ENCODE results near the gene LAMB2.
A peak's percentile ranks its signal among the peaks of the same experiment; 100 is the strongest.

Gene LAMB2

GRCh38 chr3:49120096-49120437 lies 12.8 kb downstream of the LAMB2 start:
- no peak for DNase-seq

GRCh38 chr3:49119439-49119838 lies 13.4 kb downstream of the LAMB2 start:
- DNase-seq = no peak

GRCh38 chr3:49119036-49119435 lies 13.8 kb downstream of the LAMB2 start:
- DNase-seq = no peak

GRCh38 chr3:49112262-49112661 lies 20.6 kb downstream of the LAMB2 start:
- DNase-seq = no peak

- DNase-seq = no peak
Observed at GRCh38 chr3:49111347-49111746, 21.5 kb downstream of the LAMB2 start.

- DNase-seq = no peak
Observed at GRCh38 chr3:49110780-49111179, 22.1 kb downstream of the LAMB2 start.

DNA sequence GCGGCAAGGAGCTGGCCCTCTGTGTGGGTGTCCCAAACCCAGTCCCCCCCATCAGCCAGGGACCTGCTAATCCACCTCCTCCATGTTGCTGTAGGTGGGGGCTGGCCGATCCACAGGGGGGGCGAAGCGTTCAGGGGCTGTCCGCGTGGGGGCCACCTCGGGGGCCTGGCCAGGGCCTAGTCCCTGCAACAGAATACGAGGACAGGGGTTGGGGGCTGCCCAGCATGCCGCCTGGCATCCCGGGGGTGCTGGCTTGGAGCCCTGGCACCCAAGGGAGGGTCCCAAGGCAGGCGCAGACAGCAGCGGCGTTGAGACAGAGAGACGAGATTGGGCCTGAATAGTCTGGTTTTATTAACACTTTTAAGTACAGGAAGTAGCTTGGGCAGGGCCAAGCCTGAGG lies 24.5 kb downstream of the LAMB2 start:
- no peak for DNase-seq

DNA sequence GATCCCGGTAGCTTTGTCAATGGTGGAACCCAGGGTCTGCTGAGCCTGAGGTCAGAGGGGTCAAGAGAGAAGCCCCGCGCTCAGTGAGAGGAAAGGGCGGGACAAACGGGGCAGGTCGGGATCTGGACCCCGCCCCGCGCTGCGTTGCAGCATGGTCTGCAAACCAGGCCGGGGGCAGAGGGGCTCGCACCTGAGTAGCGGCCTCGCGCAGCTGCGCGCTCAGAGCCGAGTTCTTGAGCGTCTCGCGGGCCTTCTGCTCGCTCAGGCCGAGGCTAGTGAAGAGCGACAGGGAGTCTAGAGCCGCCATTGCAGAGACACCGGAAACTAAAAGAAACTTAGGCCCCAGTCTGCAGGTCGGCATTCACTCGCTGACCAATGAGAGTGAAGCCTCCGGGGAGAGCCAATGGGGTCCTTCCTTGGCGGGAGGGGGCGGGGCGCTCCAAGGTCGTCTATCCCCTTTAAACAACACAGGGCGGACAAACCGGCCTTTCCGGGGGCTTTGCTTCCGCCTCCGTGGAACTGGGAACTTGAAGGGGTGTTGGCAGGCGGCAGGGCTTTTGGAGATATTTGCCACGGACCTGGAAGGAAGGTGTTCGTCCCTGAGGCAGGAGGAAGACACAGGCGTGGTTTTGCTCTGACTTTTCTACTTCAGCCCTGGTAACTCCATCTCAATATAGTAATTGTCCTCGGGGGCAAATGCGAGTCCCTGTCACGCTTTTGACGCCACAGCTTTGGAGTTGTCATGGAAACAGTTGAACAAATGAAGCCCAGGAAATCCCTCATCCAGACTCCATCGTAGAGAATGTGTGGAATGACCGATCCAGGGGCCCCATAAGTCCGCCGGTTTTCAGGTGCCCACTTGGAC lies 28.2 kb downstream of the LAMB2 start, which contains the start of gene QARS1:
QARS1 (minus strand) TSS at position 331 of the 865 bp plus-strand sequence; CDS start at position 307, 24 bp downstream.
- peak; percentile 55 for DNase-seq

DNA sequence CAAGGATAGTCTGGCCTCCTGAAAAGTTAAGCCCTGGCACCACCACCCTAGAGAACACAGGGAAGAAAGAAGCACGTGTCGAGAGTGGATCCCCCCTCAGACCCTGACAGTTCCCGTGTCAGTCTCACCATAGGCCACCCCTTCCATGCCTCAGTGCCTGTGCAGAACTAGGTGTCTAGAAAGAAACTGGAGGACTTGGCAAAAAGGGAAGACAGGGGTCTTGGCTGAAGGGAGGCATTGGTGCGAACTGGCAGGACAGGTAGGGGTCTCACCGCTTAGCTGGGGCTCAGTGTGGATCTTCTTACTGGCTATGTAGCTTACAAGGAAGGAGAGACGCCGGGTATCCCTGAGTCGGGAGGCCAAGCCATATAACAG lies 28.8 kb downstream of the LAMB2 start:
- DNase-seq = no peak

GRCh38 chr3:49100046-49100615 lies 32.7 kb downstream of the LAMB2 start:
- no peak for DNase-seq

DNA sequence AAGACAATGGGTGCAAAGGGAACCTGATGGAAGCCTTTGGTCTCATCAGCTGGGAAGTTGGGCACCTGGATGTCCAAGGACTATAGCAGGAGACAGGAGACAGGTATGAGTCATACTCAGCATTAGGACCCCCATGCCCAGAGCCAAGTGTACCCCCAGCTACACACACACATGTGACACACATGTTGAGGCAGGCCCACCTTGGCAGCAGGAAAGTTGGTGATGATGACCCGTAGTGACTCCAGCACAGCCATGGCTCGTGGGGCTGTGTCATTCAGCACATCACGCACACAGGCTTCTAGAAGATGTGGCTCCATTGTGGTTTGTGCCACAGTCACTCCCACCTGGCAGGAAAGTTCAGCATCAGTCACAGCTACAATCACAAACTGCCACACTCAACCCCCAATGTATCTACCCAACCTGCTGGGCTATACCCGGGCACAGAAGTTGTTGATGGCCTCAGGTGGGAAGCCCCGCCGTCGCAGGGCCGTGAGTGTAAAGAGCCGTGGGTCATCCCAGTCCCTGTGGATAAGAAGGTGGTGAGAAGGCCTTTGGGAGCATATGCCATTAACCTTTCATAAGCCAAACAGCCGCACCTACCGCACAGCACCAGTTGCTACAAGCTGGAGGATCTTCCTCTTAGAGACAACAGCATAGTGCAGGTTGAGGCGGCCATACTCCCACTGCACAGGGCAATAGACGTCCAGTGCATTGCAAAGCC lies 33.8 kb downstream of the LAMB2 start:
- no peak for DNase-seq

DNA sequence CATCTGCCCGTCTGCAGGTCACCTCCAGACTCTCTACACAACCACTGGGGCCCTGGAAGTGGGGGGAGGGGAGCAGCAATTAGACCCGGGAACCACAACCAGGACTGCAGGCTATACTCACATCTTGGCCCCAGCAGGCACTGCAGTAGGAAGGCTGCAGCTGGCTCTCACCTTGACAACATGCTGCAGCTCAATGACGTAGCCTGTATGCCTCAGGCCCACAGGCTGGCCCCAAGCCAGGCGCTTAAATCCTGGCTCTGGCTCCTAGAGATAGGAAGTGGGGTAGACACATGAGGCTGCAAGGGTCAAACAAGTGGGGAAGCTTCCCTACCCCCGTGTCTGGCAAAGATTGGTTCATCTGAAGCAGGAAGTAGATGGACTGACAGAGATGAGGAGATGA lies 34.4 kb downstream of the LAMB2 start:
- peak; percentile 28 for DNase-seq

DNA sequence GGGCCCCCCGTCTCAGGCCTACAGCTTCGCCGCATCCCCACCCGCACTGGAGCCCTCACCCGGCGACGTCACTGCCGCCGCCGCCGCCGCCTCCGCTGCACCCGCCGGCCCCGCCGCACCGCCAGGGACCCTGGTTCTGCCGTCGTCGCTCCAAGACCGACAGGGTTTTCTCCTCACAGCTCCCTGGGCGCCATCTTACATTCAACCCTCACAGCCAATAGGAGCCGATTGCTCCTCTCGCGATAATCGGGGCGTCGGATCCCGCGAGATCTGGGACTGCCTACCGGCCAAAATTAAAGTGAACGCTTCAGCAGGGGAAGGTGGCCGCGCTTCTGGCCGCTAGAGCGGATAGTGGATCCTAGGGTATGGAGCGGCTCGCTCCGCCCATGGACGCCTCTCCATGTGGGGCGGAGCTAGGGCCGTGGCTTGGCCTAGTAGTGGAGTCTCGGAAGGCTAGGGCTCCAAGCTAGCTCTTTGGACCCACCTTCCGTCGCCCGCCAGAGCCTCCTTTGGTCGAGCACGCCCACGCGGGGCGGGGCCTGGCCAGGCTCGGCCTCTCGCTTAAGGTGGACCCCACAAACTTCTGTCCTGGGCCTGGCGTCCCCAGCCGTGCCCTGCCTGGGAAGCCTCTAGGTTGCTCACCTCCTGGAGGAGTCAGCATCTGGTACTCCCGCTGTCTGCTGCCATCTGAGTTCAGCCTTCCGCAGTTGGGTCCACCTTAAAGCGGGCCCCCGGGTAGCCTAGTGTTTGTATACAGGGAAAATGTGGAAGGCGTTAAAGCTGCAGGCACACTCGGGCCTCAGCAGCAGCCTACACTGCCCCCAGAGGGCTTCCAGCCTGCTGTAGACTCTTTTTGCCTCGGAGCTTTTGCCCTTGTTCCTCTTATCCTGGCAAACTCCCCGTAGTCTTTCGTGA lies 38.7 kb downstream of the LAMB2 start, which contains the start of gene QRICH1:
QRICH1 (minus strand) TSS at position 219 of the 915 bp plus-strand sequence. CDS start 17,054 bp downstream, outside the sequence.
- peak; percentile 77 for DNase-seq

GRCh38 chr3:49092938-49093852 lies 39.7 kb downstream of the LAMB2 start:
- DNase-seq = peak; percentile 16

- no peak for DNase-seq
Observed at GRCh38 chr3:49081429-49081828, 51.4 kb downstream of the LAMB2 start.

DNA sequence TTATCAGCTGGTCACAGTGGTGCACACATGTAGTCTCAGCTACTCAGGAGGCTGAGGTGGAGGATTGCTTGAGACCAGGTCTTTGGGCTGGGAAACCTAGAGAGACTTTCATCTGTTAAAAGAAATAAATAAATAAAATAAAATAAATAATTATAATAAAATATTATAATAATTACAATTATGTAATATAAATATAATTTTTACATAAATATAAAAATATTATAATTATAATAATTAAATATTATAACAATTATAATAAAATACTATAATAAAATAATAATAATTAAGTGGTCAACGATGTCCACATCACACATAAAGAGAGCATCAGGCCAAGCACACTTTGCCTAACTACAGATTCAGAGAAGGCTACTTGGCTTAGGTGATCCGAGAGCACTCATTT lies 53.6 kb downstream of the LAMB2 start:
- no peak for DNase-seq

DNA sequence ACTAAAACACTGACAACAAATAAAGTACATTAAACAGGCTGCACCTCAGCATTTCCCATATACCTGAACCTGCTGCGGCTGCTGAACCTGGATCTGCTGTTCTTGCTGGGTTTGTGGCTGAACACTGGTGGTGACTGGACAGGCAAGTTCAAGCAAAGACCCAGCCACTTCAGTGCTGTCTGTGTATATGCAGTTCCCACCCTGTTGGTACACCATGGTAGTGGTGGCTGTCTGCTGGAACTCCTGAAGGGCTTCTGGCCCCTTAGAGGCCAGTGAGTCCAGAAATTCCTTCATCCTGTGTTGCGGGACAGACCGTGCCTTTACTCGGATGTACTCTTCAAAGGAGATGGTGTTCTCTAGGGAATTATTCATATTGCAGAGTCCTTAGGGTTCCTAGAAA lies 56.2 kb downstream of the LAMB2 start:
- DNase-seq = no peak

DNA sequence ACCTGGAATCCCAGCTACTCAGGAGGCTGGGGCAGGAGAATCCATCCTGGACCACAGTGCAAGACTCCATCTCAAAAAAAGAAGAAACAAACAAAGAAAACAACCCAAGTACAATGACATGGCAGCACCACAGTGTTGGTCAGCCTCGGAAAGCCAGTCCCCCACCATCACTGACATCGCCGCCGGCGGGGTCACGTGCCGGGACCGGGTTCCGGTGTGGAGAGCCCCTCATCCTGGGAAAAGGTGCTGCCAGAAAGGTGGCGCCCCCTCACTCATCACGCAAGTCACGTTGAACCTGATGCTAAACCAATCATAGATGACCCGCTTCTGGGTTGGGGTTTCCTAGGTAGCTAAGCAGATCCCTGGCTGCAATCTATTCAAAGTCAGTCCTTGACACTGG lies 56.7 kb downstream of the LAMB2 start:
- no peak for DNase-seq

Data from DMS79 treated with DMSO at 0.1 percent for 48 hours (cell line).